ENCODE measurements around the gene FAIM2.

Gene FAIM2

GRCh38 chr12:49903700-49904423 is at the start of gene FAIM2:
FAIM2 (minus strand) TSS chr12:49903900; CDS start chr12:49903792, 108 bp downstream.
- DNase-seq (ENCODE audit: low spot score), result peak; percentile 78

- no peak for DNase-seq (ENCODE audit: low spot score)
Observed at GRCh38 chr12:49953151-49953550, 49.5 kb upstream of the FAIM2 start.

DNA sequence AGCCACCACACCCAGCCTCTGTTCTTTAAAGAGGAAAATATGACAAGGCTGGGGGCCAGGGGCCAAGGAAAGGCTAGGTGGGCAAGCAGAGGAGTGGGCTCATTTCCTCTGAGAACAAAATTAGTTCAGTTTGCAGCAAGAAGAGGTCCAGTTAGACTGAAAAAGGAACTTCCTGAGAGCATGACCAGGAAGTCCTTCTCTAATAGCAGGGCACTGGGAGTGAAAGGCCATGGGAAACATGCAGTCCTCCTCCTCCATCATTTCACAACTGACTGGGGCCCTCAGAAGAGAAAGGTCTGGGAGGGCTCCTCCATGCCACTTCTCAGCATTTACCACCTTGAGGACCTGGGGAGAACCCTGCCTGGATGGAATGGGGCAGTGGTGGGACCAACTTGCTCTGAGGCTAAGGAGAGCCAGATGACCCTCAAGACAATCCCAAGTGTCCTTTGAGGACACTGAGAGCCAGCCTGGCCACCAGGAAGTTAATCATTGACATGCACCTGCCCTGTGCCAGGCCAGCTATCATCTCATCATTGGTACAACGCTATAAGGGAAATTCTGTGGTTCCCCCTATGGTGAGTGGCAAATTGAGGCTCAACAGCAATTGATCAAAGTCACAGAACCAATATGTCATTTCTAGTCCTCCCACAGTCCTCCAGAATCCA is 48.8 kb upstream of the FAIM2 start:
- no peak for DNase-seq (ENCODE audit: low spot score)

GRCh38 chr12:49951411-49952240 is 47.9 kb upstream of the FAIM2 start:
- no peak for DNase-seq (ENCODE audit: low spot score)

DNA sequence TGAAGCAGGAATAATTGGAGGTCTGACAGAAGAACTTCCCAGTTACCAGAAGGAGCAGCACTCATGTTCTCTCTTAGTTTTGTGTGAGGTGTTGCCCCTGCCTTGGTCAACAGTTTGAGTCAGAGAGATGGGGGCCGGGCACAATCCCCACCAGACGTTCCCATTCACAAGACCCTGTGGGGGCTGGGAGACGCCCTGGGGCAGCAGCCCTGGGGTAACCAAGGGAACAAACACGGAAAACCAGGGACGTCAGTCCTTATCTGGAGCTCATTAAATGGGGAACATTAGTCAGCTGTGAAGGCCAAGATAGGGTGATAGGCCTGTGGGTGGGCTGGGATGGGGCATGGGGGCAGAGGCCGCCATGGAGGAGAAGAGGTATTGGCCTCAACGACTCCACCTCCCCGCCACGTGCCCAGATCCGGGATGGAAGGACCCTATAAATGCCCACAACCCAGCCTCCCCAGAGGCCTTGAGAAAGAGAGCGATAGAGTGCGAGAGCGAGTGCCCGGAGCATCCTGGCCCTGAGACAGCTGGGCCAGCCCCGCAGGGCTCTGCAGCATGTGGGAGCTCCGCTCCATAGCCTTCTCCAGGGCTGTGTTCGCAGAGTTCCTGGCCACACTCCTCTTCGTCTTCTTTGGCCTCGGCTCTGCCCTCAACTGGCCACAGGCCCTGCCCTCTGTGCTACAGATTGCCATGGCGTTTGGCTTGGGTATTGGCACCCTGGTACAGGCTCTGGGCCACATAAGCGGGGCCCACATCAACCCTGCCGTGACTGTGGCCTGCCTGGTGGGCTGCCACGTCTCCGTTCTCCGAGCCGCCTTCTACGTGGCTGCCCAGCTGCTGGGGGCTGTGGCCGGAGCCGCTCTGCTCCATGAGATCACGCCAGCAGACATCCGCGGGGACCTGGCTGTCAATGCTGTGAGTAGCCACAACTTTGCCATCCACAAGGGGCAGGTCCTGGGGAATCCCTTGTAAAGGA is 46.9 kb upstream of the FAIM2 start, which contains the start of gene AQP2:
Gene AQP2 (plus strand): TSS at position 465 of the 979 bp plus-strand sequence. CDS start 94 bp downstream, at position 559.
- DNase-seq (ENCODE audit: low spot score), result no peak

DNA sequence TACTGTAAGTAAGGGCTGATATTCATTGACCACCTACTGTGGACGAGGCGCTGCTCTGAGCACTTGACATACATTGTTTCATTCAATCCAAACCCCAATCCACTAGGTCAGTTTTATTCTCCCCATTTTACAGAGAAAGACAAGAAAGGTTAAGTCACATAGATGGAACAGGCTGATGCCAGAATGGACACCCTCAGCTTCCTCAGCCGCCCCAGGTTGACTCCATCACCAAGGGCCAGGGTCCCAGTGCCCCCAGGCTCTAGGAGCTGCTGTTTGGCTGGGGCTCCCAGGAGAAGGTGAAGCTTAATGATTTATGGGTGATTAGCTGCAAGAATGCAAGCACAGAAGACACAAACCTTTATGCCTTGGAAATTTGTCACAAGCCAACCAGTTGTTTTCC is 46.2 kb upstream of the FAIM2 start:
- DNase-seq (ENCODE audit: low spot score), result no peak

GRCh38 chr12:49948866-49949845 is 45.5 kb upstream of the FAIM2 start:
- DNase-seq (ENCODE audit: low spot score), result no peak

DNA sequence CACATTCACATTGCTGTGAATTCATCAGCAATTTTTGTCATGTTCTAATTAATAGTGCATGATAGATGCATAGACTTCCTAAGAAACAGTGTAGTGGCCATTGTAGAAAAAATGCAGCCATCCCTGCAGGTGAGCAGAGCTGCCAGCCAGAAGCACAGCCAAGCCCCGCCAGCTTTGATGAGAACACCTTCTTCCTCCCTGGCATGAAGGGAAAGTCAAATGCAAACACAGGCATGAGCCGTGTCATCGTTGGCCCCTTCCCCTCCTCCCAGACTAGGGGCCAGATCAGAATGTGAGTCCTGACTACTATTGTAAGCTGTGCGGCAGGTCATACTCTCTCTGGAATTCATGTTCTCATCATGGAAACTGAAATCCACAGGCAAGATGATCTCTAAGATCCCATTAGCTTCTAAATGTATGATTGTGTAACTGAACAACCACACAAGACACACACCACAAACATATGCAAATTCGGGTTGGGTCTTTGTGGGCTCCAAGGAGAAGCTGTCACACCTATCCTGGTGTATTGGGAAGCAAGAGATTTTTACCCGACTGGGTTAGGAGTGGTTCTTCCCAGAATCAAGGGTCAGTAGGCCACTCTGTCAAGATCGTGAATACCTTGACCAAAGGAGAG is 44.0 kb upstream of the FAIM2 start:
- no peak for DNase-seq (ENCODE audit: low spot score)

DNA sequence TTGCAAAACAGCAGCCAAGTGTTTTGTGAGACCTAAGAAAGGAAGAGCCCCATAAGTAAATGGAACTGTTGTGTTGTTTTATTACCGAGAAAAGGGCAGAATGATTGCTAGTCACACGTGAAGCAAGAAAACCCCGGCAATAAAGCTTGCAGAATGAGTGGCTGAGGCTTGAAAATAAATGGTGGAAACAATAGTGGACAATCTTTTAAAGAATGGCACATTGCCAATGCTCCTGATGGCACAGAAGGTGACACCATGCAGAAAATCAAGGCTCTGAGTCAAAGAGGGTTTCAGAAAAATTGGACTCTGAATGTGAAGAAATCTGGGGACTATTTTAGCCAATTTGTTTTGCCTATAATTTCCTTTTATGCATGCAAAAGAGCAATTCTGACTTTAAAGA is 42.8 kb upstream of the FAIM2 start:
- no peak for DNase-seq (ENCODE audit: low spot score)

- no peak for DNase-seq (ENCODE audit: low spot score)
Observed at GRCh38 chr12:49946086-49946485, 42.4 kb upstream of the FAIM2 start.

- DNase-seq (ENCODE audit: low spot score), result peak; percentile 91
Observed at GRCh38 chr12:49945394-49946080, 41.8 kb upstream of the FAIM2 start.

GRCh38 chr12:49944718-49945117 is 41.0 kb upstream of the FAIM2 start:
- no peak for DNase-seq (ENCODE audit: low spot score)

- no peak for DNase-seq (ENCODE audit: low spot score)
Observed at GRCh38 chr12:49944046-49944445, 40.3 kb upstream of the FAIM2 start.

GRCh38 chr12:49943625-49943960 is 39.9 kb upstream of the FAIM2 start:
- DNase-seq (ENCODE audit: low spot score), result no peak

GRCh38 chr12:49942921-49943624 is 39.4 kb upstream of the FAIM2 start:
- DNase-seq (ENCODE audit: low spot score), result no peak

GRCh38 chr12:49942512-49942893 is 38.8 kb upstream of the FAIM2 start:
- DNase-seq (ENCODE audit: low spot score), result no peak

GRCh38 chr12:49941556-49942511 is 38.1 kb upstream of the FAIM2 start:
- DNase-seq (ENCODE audit: low spot score), result no peak

DNA sequence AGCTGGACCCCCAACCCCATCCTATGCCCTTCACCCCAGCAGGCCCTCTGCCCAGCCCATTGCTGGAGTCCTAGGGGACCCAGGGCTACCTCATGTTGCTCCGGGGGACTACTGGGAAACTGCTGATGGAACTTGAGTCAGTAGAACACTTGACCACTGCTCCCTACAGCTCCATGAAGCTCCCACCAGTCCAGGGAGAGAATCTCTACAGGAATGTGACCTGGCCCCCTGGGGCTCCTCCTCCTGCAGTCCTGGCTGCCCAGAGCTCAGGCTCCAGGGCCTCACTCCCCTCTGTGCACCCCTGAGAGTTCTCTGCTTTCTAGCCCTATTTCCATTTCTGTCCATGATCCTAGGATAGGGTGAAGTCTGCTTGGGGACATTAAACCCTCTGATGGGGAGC is 36.0 kb upstream of the FAIM2 start:
- no peak for DNase-seq (ENCODE audit: low spot score)
